ENCODE results near the gene OR9Q1. TPM values are rescaled to one million over a fixed set of nuclear protein-coding genes. Genes with fewer than 3 reads are reported as not detected.

The OR9Q1 gene
- total and polyA plus RNA-seq, 2 of the 13 experiments (the other 11 are each of a cell fraction or from before 2014, with no cell fraction given): not detected

GRCh38 chr11:57979532-57980079, 44.1 kb upstream of the OR9Q1 start:
- ATAC-seq (peak; percentile 46), DNase-seq (ENCODE audit: low spot score) (no peak), FAIRE-seq (peak; percentile 4)
- H4K20me1 ChIP-seq (ENCODE audit: insufficient read depth, low read length): no peaks in the 10 kb centered on the region
- H3K27ac ChIP-seq (ENCODE audit: extremely low read length, insufficient read depth, low read length): peak overlapping the region; percentile 61
- H3K79me2 ChIP-seq (ENCODE audit: insufficient read depth, low read length): no peaks in the 10 kb centered on the region
- H3K9me3 ChIP-seq (ENCODE audit: low read length): no peaks in the 10 kb centered on the region
- ChIA-PET POLR2A (no interaction called here), CTCF (ENCODE audit: low intra/inter-chr PET ratio, low total read pairs) (no interaction called here)
- H3K4me3 ChIP-seq (replicated peaks in 1 of 3; ENCODE audit: insufficient read depth in 1 of 3, low read depth in 2 of 3, low read length in 3 of 3): peak overlapping the region in 1 of 3 experiments; percentile 43; a peak in 1 of 6 replicates
- no peaks in the 10 kb centered on the region for H3K27me3 ChIP-seq (ENCODE audit: control insufficient read depth in 1 of 2, insufficient read depth in 2 of 2, low read length in 2 of 2)
- no TSS peak for BruUV-seq (replicated peaks)
- H3K36me3 ChIP-seq (replicated peaks in 1 of 2; ENCODE audit: control insufficient read depth in 1 of 2, insufficient read depth in 2 of 2, low read length in 2 of 2): no peaks in the 10 kb centered on the region
- intact Hi-C loops (cut with micrococcal nuclease; ENCODE audit: unreplicated experiment) (loop anchor here (10.0 kb wide), 1 partner anchor 175 kb away; no protein-coding TSS in a partner anchor), in situ Hi-C loops (cut with HindIII; ENCODE audit: extremely low pct_ligation_motif_present, low pct_unique_long_range_greater_than_20kb) (no loop called here)
- no peak overlapping the region for H2AFZ ChIP-seq (ENCODE audit: low read length)
- peaks cover 63% of the 10 kb centered on the region for H3K4me1 ChIP-seq (ENCODE audit: insufficient read depth, low read length)
- H3K9ac ChIP-seq (ENCODE audit: insufficient read depth, low read depth, low read length): peak overlapping the region; percentile 42
- WGBS (ENCODE audit: low lambda C conversion rate): 30% methylated on average over 1 of the region's 1 CpG
- H3K4me2 ChIP-seq (ENCODE audit: low read depth, low read length): peak overlapping the region; percentile 75
- TF ChIP-seq STAT5B (CRISPR knock-in tag; IDR thresholded peaks at IDR 0.05) (no peak), GATAD2A (CRISPR knock-in tag; IDR thresholded peaks at IDR 0.05) (peak; percentile 53; the same call in 1 of the 2 replicates), ZSCAN20 (CRISPR knock-in tag; IDR thresholded peaks at IDR 0.05; ENCODE audit: borderline replicate concordance) (peak; percentile 62; the same call in 1 of the 2 replicates), ZBTB7B (CRISPR knock-in tag; IDR thresholded peaks at IDR 0.05) (no peak), ZNF737 (CRISPR knock-in tag; IDR thresholded peaks at IDR 0.05; ENCODE audit: borderline replicate concordance) (no peak), ZMYM2 (CRISPR knock-in tag; IDR thresholded peaks at IDR 0.05) (no peak), YEATS4 (CRISPR knock-in tag; IDR thresholded peaks at IDR 0.05; ENCODE audit: borderline replicate concordance) (no peak), FOXA3 (CRISPR knock-in tag; IDR thresholded peaks at IDR 0.05) (0 out of 2 replicates have a peak, but pooled peaks have one; percentile 7), POLR2AphosphoS5 (IDR thresholded peaks at IDR 0.05; ENCODE audit: low read depth, low read length) (peak; percentile 30; the same call in 1 of the 2 replicates), ZBTB10 (CRISPR knock-in tag; IDR thresholded peaks at IDR 0.05; ENCODE audit: borderline replicate concordance) (no peak), ZFP91 (CRISPR knock-in tag; IDR thresholded peaks at IDR 0.05; ENCODE audit: borderline replicate concordance) (no peak), POGK (CRISPR knock-in tag; conservative IDR thresholded peaks at IDR 0.05) (no peak), CBX1 (IDR thresholded peaks at IDR 0.05; ENCODE audit: low read depth) (no peak), MXD4 (CRISPR knock-in tag; IDR thresholded peaks at IDR 0.05) (no peak), POLR2A (IDR thresholded peaks at IDR 0.05; ENCODE audit: insufficient read depth in 1 of 2, low read depth in 2 of 2, low read length in 2 of 2) (no peak), HOXA7 (CRISPR knock-in tag; IDR thresholded peaks at IDR 0.05) (no peak), NFE2 (CRISPR knock-in tag; IDR thresholded peaks at IDR 0.05) (no peak), ZBTB2 (CRISPR knock-in tag; IDR thresholded peaks at IDR 0.05; ENCODE audit: low read depth) (no peak)
